Measurements from ENCODE around the gene GTF3C4.
"Not testable (repeated sequence)": the region's sequence is repeated elsewhere in the genome, so short reads cannot be mapped to it uniquely, and the experiment has no call there.

The GTF3C4 gene

DNA sequence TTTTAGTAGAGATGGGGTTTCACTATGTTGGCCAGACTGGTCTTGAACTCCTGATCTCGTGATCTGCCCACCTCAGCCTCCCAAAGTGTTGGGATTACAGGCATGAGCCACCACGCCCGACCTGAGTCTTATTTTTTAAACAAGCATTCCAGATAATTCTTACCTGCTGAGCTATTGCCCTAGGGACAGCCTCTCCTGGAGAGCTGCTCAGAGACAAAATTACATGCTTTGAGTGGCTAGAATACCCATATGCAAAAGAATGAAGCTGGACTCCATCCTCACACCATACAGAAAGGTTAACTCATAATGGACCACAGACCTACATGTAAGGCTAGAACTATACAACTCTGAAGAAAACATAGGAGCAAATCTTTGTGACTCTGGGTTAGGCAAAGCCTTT is 41.6 kb downstream of the GTF3C4 start:
- no peaks in the 10 kb centered on the region for H3K9me3 ChIP-seq (ENCODE audit: control insufficient read depth in 2 of 2, low read length in 2 of 2)
- H3K4me1 ChIP-seq (ENCODE audit: control insufficient read depth in 2 of 2, insufficient read depth in 2 of 2, low read length in 2 of 2): no peaks in the 10 kb centered on the region
- H3K27ac ChIP-seq (ENCODE audit: low read depth in 2 of 2, low read length in 2 of 2): no peak overlapping the region
- H3K9ac ChIP-seq (ENCODE audit: low read depth in 1 of 2, low read length in 2 of 2): no peak overlapping the region
- H3K4me3 ChIP-seq (ENCODE audit: low read length in 2 of 2): no peak overlapping the region
- no peaks in the 10 kb centered on the region for H3K36me3 ChIP-seq (ENCODE audit: control insufficient read depth in 2 of 2, insufficient read depth in 2 of 2, low read length in 2 of 2)
- H3K27me3 ChIP-seq (ENCODE audit: control insufficient read depth in 2 of 2, insufficient read depth in 2 of 2, low read length in 2 of 2): no peaks in the 10 kb centered on the region

DNA sequence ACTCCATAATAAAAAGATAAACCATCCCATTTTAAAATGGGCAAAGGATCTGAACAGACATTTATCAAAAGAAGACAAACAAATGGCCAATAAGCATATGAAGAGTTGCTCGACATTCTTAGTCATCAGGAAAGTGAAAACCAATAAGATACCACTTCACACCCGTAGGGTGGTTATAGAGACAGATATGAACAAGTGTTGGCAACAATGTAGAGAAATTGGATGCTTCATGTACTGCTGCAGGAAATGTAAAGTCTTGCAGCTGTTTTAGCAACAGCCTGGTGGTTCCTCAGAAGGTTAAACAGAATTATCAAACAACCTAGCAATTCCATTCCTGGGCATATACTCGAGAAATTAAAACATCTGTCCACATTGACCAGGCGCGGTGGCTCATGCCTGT is 42.5 kb downstream of the GTF3C4 start:
- no peaks in the 10 kb centered on the region for H3K9me3 ChIP-seq (ENCODE audit: control insufficient read depth in 2 of 2, low read length in 2 of 2)
- no peak overlapping the region for H3K4me3 ChIP-seq (ENCODE audit: low read length in 2 of 2)
- H3K27ac ChIP-seq (ENCODE audit: low read depth in 2 of 2, low read length in 2 of 2): no peak overlapping the region
- no peaks in the 10 kb centered on the region for H3K36me3 ChIP-seq (ENCODE audit: control insufficient read depth in 2 of 2, insufficient read depth in 2 of 2, low read length in 2 of 2)
- H3K27me3 ChIP-seq (ENCODE audit: control insufficient read depth in 2 of 2, insufficient read depth in 2 of 2, low read length in 2 of 2): peaks cover 0 to 4% of the 10 kb centered on the region in 2 donors
- no peaks in the 10 kb centered on the region for H3K4me1 ChIP-seq (ENCODE audit: control insufficient read depth in 2 of 2, insufficient read depth in 2 of 2, low read length in 2 of 2)
- H3K9ac ChIP-seq (ENCODE audit: low read depth in 1 of 2, low read length in 2 of 2): no peak overlapping the region

DNA sequence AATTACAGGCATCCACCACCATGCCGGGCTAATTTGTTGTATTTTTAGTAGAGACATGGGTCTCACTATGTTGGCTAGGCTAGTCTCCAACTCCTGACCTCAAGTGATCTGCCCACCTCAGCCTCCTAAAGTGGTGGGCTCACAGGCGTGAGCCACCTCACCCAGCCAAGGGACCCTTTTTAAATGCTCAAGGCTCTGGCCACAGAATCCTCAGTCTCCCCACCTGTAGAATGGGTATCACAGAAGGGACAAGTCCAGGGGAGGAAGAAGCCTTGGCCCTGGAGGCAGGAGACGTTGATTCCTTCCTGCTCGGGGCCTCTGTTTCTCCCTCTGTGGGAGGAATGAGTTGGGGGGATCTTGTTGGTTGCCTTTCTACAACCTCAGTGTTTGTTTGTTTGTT is 45.7 kb downstream of the GTF3C4 start:
- no peaks in the 10 kb centered on the region for H3K4me1 ChIP-seq (ENCODE audit: control insufficient read depth in 2 of 2, insufficient read depth in 2 of 2, low read length in 2 of 2)
- no peak overlapping the region for H3K27ac ChIP-seq (ENCODE audit: low read depth in 2 of 2, low read length in 2 of 2)
- H3K9me3 ChIP-seq (ENCODE audit: control insufficient read depth in 2 of 2, low read length in 2 of 2): no peaks in the 10 kb centered on the region
- H3K36me3 ChIP-seq (ENCODE audit: control insufficient read depth in 2 of 2, insufficient read depth in 2 of 2, low read length in 2 of 2): no peaks in the 10 kb centered on the region
- H3K9ac ChIP-seq (ENCODE audit: low read depth in 1 of 2, low read length in 2 of 2): no peak overlapping the region
- no peak overlapping the region for H3K4me3 ChIP-seq (ENCODE audit: low read length in 2 of 2)
- peaks cover 3 to 7% of the 10 kb centered on the region in 2 donors for H3K27me3 ChIP-seq (ENCODE audit: control insufficient read depth in 2 of 2, insufficient read depth in 2 of 2, low read length in 2 of 2)

DNA sequence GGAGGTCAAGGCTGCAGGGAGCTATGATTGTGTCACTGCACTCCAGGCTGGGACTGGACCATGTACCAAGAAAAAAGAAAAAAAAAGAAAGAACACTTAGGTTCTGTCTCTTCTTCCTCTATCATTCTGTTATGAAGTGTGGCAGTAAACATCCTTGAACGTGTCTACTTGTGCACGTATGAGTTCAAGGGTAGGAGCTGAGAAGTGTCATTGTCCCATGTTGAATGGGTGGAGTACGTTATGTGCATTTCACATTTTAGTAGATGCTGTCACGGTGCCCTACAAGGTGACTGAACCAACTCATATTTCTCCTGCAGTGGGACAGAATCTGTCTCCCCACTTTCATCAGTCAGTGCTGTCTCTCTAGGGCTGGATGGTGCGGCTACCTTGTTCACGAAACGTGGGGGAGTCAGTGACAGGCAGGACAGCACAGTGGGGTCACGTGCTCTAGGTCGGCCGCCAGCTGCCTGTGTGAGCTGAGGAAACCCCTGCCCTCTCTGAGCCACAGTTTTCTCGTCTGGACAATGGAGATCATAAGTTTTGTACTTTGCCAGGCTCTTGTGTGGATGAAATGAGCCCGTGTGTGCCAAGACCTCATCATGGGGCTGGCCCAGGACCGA is 47.2 kb downstream of the GTF3C4 start:
- H3K9ac ChIP-seq (ENCODE audit: low read depth in 1 of 2, low read length in 2 of 2): no peak overlapping the region
- H3K27me3 ChIP-seq (ENCODE audit: control insufficient read depth in 2 of 2, insufficient read depth in 2 of 2, low read length in 2 of 2): peaks cover 3 to 7% of the 10 kb centered on the region in 2 donors
- H3K9me3 ChIP-seq (ENCODE audit: control insufficient read depth in 2 of 2, low read length in 2 of 2): no peaks in the 10 kb centered on the region
- no peak overlapping the region for H3K27ac ChIP-seq (ENCODE audit: low read depth in 2 of 2, low read length in 2 of 2)
- no peak overlapping the region for H3K4me3 ChIP-seq (ENCODE audit: low read length in 2 of 2)
- no peaks in the 10 kb centered on the region for H3K36me3 ChIP-seq (ENCODE audit: control insufficient read depth in 2 of 2, insufficient read depth in 2 of 2, low read length in 2 of 2)
- no peaks in the 10 kb centered on the region for H3K4me1 ChIP-seq (ENCODE audit: control insufficient read depth in 2 of 2, insufficient read depth in 2 of 2, low read length in 2 of 2)

DNA sequence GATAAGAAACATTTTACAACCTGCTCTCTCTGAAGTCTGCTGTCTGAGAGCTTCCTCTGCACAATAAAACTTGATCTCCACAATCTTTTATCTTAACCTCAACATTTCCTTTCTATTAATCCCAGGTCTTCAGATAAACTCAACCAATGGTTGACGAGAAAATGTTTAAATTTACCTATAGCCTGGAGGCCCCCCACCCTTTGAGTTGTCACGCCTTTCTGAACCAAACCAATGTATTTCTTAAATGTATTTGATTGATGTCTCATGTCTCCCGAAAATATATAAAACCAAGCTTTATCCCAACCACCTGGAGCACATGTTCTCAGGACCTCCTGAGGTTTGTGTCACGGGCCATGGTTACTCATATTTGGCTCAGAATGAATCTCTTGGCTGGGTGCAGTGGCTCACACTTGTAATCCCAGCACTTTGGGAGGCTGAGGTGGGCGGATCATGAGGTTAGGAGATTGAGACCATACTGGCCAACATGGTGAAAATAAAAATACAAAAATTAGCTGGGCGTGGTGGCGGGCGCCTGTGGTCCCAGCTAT is 48.2 kb downstream of the GTF3C4 start:
- not testable (repeated sequence) for H3K9ac ChIP-seq (ENCODE audit: low read depth in 1 of 2, low read length in 2 of 2); H3K4me3 ChIP-seq (ENCODE audit: low read length in 2 of 2); H3K27ac ChIP-seq (ENCODE audit: low read depth in 2 of 2, low read length in 2 of 2); H3K36me3 ChIP-seq (ENCODE audit: control insufficient read depth in 2 of 2, insufficient read depth in 2 of 2, low read length in 2 of 2); H3K4me1 ChIP-seq (ENCODE audit: control insufficient read depth in 2 of 2, insufficient read depth in 2 of 2, low read length in 2 of 2); H3K9me3 ChIP-seq (ENCODE audit: control insufficient read depth in 2 of 2, low read length in 2 of 2); H3K27me3 ChIP-seq (ENCODE audit: control insufficient read depth in 2 of 2, insufficient read depth in 2 of 2, low read length in 2 of 2)

DNA sequence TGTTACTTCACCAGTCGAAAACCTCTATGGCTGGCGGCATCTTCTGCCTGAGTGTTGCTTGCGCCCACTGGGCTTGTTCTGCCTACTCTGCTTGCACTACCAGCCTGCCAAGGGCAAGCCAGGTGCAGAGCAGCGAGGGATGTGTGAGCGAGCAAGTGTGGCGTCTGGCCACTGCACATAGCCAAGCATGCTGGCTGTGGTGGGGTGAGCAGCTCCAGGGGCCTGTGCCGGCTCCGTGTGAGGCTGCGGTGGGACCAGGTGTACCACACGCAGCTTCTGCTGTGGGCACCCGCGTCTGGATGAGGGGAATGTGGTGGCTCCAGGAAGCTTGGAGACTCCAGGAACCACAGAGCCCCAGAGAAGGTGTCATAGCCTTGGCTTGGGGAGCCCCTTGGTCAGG is 51.4 kb downstream of the GTF3C4 start:
- no peak overlapping the region for H3K9ac ChIP-seq (ENCODE audit: low read depth in 1 of 2, low read length in 2 of 2)
- no peak overlapping the region for H3K4me3 ChIP-seq (ENCODE audit: low read length in 2 of 2)
- H3K27ac ChIP-seq (ENCODE audit: low read depth in 2 of 2, low read length in 2 of 2): no peak overlapping the region
- no peaks in the 10 kb centered on the region for H3K36me3 ChIP-seq (ENCODE audit: control insufficient read depth in 2 of 2, insufficient read depth in 2 of 2, low read length in 2 of 2)
- H3K9me3 ChIP-seq (ENCODE audit: control insufficient read depth in 2 of 2, low read length in 2 of 2): no peaks in the 10 kb centered on the region
- peaks cover 3 to 7% of the 10 kb centered on the region in 2 donors for H3K27me3 ChIP-seq (ENCODE audit: control insufficient read depth in 2 of 2, insufficient read depth in 2 of 2, low read length in 2 of 2)
- H3K4me1 ChIP-seq (ENCODE audit: control insufficient read depth in 2 of 2, insufficient read depth in 2 of 2, low read length in 2 of 2): no peaks in the 10 kb centered on the region

DNA sequence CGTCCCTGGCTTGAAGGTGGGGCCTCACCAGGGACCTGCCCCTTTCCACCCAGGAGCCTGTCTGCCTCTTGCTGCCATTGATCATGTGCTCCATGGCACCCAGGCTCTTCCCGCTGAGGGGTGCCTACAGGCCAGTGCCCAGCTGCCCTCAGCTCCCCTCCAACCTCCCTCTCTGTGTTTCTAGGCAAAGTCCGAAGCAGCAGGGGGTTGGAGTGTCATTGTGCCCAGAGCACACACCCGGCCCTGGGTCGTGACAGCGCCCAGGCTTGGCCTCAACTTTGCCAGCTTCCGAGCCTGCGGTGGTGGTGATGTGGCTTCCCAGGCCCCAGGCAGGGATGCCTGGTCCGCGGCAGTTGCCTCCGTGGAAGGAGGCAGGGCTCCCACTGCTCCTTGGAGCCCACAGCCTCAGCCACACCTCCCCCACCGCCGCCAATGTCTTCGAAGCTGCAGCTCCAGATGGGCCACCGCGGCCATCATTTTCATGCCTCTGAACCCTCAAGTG is 52.4 kb downstream of the GTF3C4 start:
- Histone ChIP-seq H3K27ac (ENCODE audit: low read depth in 2 of 2, low read length in 2 of 2) (no peak overlapping the region), H3K4me1 (ENCODE audit: control insufficient read depth in 2 of 2, insufficient read depth in 2 of 2, low read length in 2 of 2) (no peaks in the 10 kb centered on the region), H3K9ac (ENCODE audit: low read depth in 1 of 2, low read length in 2 of 2) (no peak overlapping the region), H3K9me3 (ENCODE audit: control insufficient read depth in 2 of 2, low read length in 2 of 2) (no peaks in the 10 kb centered on the region), H3K4me3 (ENCODE audit: low read length in 2 of 2) (no peak overlapping the region), H3K27me3 (ENCODE audit: control insufficient read depth in 2 of 2, insufficient read depth in 2 of 2, low read length in 2 of 2) (peaks cover 3 to 4% of the 10 kb centered on the region in 2 donors), H3K36me3 (ENCODE audit: control insufficient read depth in 2 of 2, insufficient read depth in 2 of 2, low read length in 2 of 2) (no peaks in the 10 kb centered on the region)

DNA sequence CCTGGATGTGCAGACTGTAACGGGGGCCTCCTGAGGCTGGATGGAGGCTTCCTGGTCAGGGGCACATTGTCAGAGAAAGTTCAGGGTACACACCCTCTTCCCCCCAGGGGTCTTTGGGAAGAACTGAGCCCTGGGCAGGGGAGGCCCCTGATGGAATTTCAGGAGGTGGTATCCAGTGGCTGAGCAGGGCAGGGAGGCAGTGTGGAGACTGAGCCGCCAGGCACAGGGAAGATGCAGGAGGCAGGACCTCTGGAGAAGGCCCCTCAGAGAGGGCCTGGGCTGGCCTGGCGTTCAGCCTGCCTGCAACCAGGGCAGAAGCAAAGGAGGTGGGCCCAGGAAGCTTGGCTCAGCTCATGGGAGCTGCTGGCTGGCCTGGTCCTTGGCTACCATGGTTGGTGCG is 53.5 kb downstream of the GTF3C4 start:
- Histone ChIP-seq H3K4me1 (ENCODE audit: control insufficient read depth in 2 of 2, insufficient read depth in 2 of 2, low read length in 2 of 2) (no peaks in the 10 kb centered on the region), H3K9me3 (ENCODE audit: control insufficient read depth in 2 of 2, low read length in 2 of 2) (no peaks in the 10 kb centered on the region), H3K9ac (ENCODE audit: low read depth in 1 of 2, low read length in 2 of 2) (no peak overlapping the region), H3K36me3 (ENCODE audit: control insufficient read depth in 2 of 2, insufficient read depth in 2 of 2, low read length in 2 of 2) (no peaks in the 10 kb centered on the region), H3K27ac (ENCODE audit: low read depth in 2 of 2, low read length in 2 of 2) (no peak overlapping the region), H3K4me3 (ENCODE audit: low read length in 2 of 2) (no peak overlapping the region), H3K27me3 (ENCODE audit: control insufficient read depth in 2 of 2, insufficient read depth in 2 of 2, low read length in 2 of 2) (peaks cover 0 to 3% of the 10 kb centered on the region in 2 donors)

DNA sequence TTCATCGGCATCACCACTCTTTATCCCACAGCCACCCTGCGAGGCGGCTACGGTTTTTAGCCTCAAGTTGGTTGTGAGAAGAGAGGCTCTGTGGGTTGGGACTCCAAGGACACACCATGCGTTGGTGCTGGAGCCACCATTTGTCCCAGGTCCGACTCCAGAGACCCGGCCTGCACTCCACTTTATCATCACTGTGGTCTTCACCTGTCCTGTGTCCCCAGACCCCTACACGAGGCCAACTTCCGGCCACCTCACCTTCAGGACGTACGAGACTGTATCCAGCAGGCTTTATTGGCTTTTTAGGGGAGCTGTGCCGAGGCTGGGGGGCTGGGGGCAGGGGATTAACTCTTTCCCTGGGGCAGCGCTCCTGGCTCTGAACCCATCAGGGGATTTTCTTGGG is 55.0 kb downstream of the GTF3C4 start:
- no peak overlapping the region for H3K4me3 ChIP-seq (ENCODE audit: low read length in 2 of 2)
- H3K27ac ChIP-seq (ENCODE audit: low read depth in 2 of 2, low read length in 2 of 2): no peak overlapping the region
- no peak overlapping the region for H3K9ac ChIP-seq (ENCODE audit: low read depth in 1 of 2, low read length in 2 of 2)
- no peaks in the 10 kb centered on the region for H3K27me3 ChIP-seq (ENCODE audit: control insufficient read depth in 2 of 2, insufficient read depth in 2 of 2, low read length in 2 of 2)
- H3K36me3 ChIP-seq (ENCODE audit: control insufficient read depth in 2 of 2, insufficient read depth in 2 of 2, low read length in 2 of 2): no peaks in the 10 kb centered on the region
- no peaks in the 10 kb centered on the region for H3K4me1 ChIP-seq (ENCODE audit: control insufficient read depth in 2 of 2, insufficient read depth in 2 of 2, low read length in 2 of 2)
- H3K9me3 ChIP-seq (ENCODE audit: control insufficient read depth in 2 of 2, low read length in 2 of 2): no peaks in the 10 kb centered on the region

DNA sequence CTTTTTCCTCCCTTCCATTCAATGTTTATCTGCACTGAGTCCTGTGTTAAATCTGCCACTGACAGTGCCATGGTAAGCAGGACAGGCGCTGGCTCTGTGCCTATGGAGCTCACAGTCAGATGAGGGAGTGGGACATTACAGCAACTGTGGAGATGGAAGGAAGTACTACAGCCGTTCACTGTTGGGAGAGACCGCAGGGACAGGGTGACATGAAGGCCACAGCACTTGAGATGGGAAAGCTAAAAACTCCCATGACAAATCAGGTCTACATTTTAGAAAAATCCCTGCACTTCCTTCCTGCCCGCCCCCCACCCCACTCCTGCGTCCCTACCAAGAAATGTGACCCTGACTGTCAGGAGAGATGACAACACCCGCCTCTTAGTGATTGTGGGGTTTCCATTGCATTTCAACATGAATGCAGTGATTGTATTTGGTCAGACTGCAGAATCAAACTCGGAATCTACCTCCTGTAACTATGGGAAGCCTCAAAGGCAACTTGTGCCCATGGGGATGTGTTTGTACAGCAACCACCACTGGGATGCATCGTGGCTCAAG is 56.4 kb downstream of the GTF3C4 start:
- Histone ChIP-seq H3K9me3 (ENCODE audit: control insufficient read depth in 2 of 2, low read length in 2 of 2) (no peaks in the 10 kb centered on the region), H3K4me1 (ENCODE audit: control insufficient read depth in 2 of 2, insufficient read depth in 2 of 2, low read length in 2 of 2) (peaks cover 0 to 5% of the 10 kb centered on the region in 2 donors), H3K4me3 (ENCODE audit: low read length in 2 of 2) (no peak overlapping the region), H3K9ac (ENCODE audit: low read depth in 1 of 2, low read length in 2 of 2) (no peak overlapping the region), H3K27ac (ENCODE audit: low read depth in 2 of 2, low read length in 2 of 2) (no peak overlapping the region), H3K27me3 (ENCODE audit: control insufficient read depth in 2 of 2, insufficient read depth in 2 of 2, low read length in 2 of 2) (no peaks in the 10 kb centered on the region), H3K36me3 (ENCODE audit: control insufficient read depth in 2 of 2, insufficient read depth in 2 of 2, low read length in 2 of 2) (no peaks in the 10 kb centered on the region)
